ENCODE measurements around the gene BIRC7.

BIRC7 gene

GRCh38 chr20:63268671-63269439 lies 33.1 kb downstream of the BIRC7 start:
- Histone ChIP-seq H3K4me2 (ENCODE audit: low read length) (no peak overlapping the region), H3K4me3 (ENCODE audit: low read depth, low read length, poor library complexity, severe bottlenecking) (no peak overlapping the region), H3K9me3 (ENCODE audit: low read length) (no peaks in the 10 kb centered on the region), H3K27me3 (ENCODE audit: insufficient read depth, low read length) (no peaks in the 10 kb centered on the region), H2AFZ (ENCODE audit: low read length) (no peak overlapping the region), H3K4me1 (ENCODE audit: insufficient read depth, low read length, severe bottlenecking) (peaks cover 14% of the 10 kb centered on the region), H4K20me1 (ENCODE audit: insufficient read depth, low read length) (no peaks in the 10 kb centered on the region), H3K9me2 (ENCODE audit: low read depth, low read length) (no peaks in the 10 kb centered on the region), H3K36me3 (ENCODE audit: insufficient read depth, low read length) (no peaks in the 10 kb centered on the region), H3K27ac (ENCODE audit: low read depth, low read length, poor library complexity, severe bottlenecking) (no peak overlapping the region), H3K79me2 (ENCODE audit: insufficient read depth, low read length) (peaks cover 9% of the 10 kb centered on the region), H3F3A (ENCODE audit: insufficient read depth, low read length) (no peaks in the 10 kb centered on the region), H3K9ac (ENCODE audit: low read length) (no peak overlapping the region)
- TF ChIP-seq EZH2 (IDR thresholded peaks at IDR 0.05; ENCODE audit: borderline replicate concordance, low read length) (no peak), CTCF (IDR thresholded peaks at IDR 0.05; ENCODE audit: low read length) (no peak)

DNA sequence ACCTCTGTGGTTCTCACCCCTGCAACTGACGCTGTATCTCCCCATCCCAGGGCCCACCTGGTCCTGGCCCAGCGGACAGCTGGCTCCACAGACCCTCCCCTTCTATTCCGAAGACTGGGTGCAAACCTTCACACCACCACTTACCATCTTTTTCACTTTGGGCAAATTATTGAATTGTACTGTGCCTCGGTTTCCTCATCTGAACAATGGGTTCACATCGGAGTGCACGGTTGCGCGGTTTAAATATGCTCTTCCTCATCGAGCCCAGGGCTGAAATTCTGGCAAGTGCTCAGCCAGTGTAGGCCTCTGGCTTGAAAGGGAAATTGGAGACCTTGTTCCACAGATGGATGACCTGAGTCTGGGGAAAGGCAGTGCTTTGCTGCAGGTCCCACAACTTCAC lies 34.0 kb downstream of the BIRC7 start:
- no peak overlapping the region for H2AFZ ChIP-seq (ENCODE audit: low read length)
- TF ChIP-seq EZH2 (IDR thresholded peaks at IDR 0.05; ENCODE audit: borderline replicate concordance, low read length) (no peak), CTCF (IDR thresholded peaks at IDR 0.05; ENCODE audit: low read length) (no peak)
- no peak overlapping the region for H3K9ac ChIP-seq (ENCODE audit: low read length)
- no peaks in the 10 kb centered on the region for H3K9me2 ChIP-seq (ENCODE audit: low read depth, low read length)
- H3K4me2 ChIP-seq (ENCODE audit: low read length): no peak overlapping the region
- H3K4me1 ChIP-seq (ENCODE audit: insufficient read depth, low read length, severe bottlenecking): peaks cover 16% of the 10 kb centered on the region
- H3K9me3 ChIP-seq (ENCODE audit: low read length): no peaks in the 10 kb centered on the region
- no peaks in the 10 kb centered on the region for H4K20me1 ChIP-seq (ENCODE audit: insufficient read depth, low read length)
- no peaks in the 10 kb centered on the region for H3F3A ChIP-seq (ENCODE audit: insufficient read depth, low read length)
- H3K27me3 ChIP-seq (ENCODE audit: insufficient read depth, low read length): no peaks in the 10 kb centered on the region
- H3K79me2 ChIP-seq (ENCODE audit: insufficient read depth, low read length): peaks cover 11% of the 10 kb centered on the region
- H3K4me3 ChIP-seq (ENCODE audit: low read depth, low read length, poor library complexity, severe bottlenecking): no peak overlapping the region
- no peak overlapping the region for H3K27ac ChIP-seq (ENCODE audit: low read depth, low read length, poor library complexity, severe bottlenecking)
- no peaks in the 10 kb centered on the region for H3K36me3 ChIP-seq (ENCODE audit: insufficient read depth, low read length)

DNA sequence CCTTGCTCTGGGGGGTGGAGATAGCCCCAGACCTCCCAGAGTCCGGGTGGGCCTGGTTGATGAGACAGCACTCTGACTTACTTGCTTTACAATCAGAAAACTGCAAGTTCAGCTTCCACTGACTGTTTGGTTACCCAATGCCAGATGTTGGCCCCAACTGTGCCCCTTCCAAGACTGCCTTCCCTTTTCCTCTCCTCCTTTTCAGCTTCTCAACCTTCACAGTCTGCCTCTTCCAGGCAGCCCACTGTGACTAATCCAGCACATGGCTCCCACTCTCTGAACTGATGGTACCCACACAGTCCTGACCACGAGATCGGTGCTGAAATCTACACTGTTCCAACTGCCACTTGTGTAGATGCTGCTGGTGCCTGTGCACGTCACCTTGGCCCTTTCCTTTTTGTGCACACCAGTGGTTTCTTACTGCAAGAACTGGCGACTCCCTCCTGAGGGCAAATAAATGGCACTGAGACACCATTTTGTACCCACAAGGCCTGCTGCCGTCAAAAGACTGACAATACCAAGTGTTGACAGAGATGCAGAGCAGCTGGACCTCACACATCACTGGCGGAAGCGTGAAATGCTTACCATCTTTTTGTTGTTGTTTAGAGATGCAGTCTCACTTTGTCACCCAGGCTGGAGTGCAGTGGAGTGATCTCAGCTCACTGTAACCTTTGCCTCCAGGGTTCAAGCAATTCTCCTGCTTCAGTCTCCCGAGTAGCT lies 35.1 kb downstream of the BIRC7 start:
- no peaks in the 10 kb centered on the region for H3K9me2 ChIP-seq (ENCODE audit: low read depth, low read length)
- no peaks in the 10 kb centered on the region for H3F3A ChIP-seq (ENCODE audit: insufficient read depth, low read length)
- no peaks in the 10 kb centered on the region for H3K9me3 ChIP-seq (ENCODE audit: low read length)
- no peaks in the 10 kb centered on the region for H3K27me3 ChIP-seq (ENCODE audit: insufficient read depth, low read length)
- no peak overlapping the region for H3K9ac ChIP-seq (ENCODE audit: low read length)
- H3K79me2 ChIP-seq (ENCODE audit: insufficient read depth, low read length): peaks cover 17% of the 10 kb centered on the region
- H2AFZ ChIP-seq (ENCODE audit: low read length): no peak overlapping the region
- H3K27ac ChIP-seq (ENCODE audit: low read depth, low read length, poor library complexity, severe bottlenecking): no peak overlapping the region
- H3K4me1 ChIP-seq (ENCODE audit: insufficient read depth, low read length, severe bottlenecking): peaks cover 16% of the 10 kb centered on the region
- no peaks in the 10 kb centered on the region for H4K20me1 ChIP-seq (ENCODE audit: insufficient read depth, low read length)
- H3K36me3 ChIP-seq (ENCODE audit: insufficient read depth, low read length): no peaks in the 10 kb centered on the region
- no peak overlapping the region for H3K4me2 ChIP-seq (ENCODE audit: low read length)
- no peak for TF ChIP-seq CTCF (IDR thresholded peaks at IDR 0.05; ENCODE audit: low read length)
- no peak for TF ChIP-seq EZH2 (IDR thresholded peaks at IDR 0.05; ENCODE audit: borderline replicate concordance, low read length)
- H3K4me3 ChIP-seq (ENCODE audit: low read depth, low read length, poor library complexity, severe bottlenecking): no peak overlapping the region

Data from OCI-LY1 (cell line).